Epithelial cell of esophagus (primary cell): ENCODE measurements around the gene CMYA5.

Source experiments
- DNase-seq: peaks from one replicate; pipeline ENCODE4 v3.0.0; 2010; ENCODE audit warnings: low read depth
- H3K4me3 ChIP-seq: 2 replicates; pipeline ENCODE4 v1.5.1; 2011; ENCODE audit warnings: mild to moderate bottlenecking, low read length, control low read depth
- CTCF ChIP-seq: IDR thresholded peaks from 2 replicates; pipeline ENCODE4 v1.5.1; 2011; ENCODE audit warnings: low read depth, mild to moderate bottlenecking, low read length, control low read depth, inconsistent platforms; ENCODE audit not compliant: insufficient read depth; ENCODE audit errors: missing control alignments

CMYA5 gene

GRCh38 chr5:79743846-79744605 lies 54.4 kb downstream of the CMYA5 start:
- TF ChIP-seq CTCF, result no peak
- DNase-seq, result peak; percentile 24
- no peak overlapping the region for H3K4me3 ChIP-seq

GRCh38 chr5:79745255-79745654 lies 55.6 kb downstream of the CMYA5 start:
- DNase-seq, result no peak
- no peak overlapping the region for H3K4me3 ChIP-seq
- no peak for TF ChIP-seq CTCF

- DNase-seq, result no peak
- H3K4me3 ChIP-seq, result no peak overlapping the region
- TF ChIP-seq CTCF, result no peak
Observed at GRCh38 chr5:79746642-79747569, 57.3 kb downstream of the CMYA5 start.

- TF ChIP-seq CTCF, result no peak
- no peak for DNase-seq
Observed at GRCh38 chr5:79750611-79751510, 61.2 kb downstream of the CMYA5 start.

GRCh38 chr5:79753092-79753491 lies 63.5 kb downstream of the CMYA5 start:
- DNase-seq, result no peak
- no peak for TF ChIP-seq CTCF
- no peak overlapping the region for H3K4me3 ChIP-seq

More at GRCh38 chr5:79750611-79751510, 61.2 kb downstream of the CMYA5 start:
- no peak overlapping the region for H3K4me3 ChIP-seq

- H3K4me3 ChIP-seq, result no peak overlapping the region
- TF ChIP-seq CTCF, result no peak
- DNase-seq, result no peak
Observed at GRCh38 chr5:79753877-79754645, 64.4 kb downstream of the CMYA5 start.
